H1 (cell line): Measurements from ENCODE around the gene PACS1. TPM values are rescaled to one million over a fixed set of nuclear protein-coding genes. Genes with fewer than 3 reads are reported as not detected.

ENCODE experiments used
- CTCF ChIA-PET: fragments of 300-600 bp; sonication (Branson Sonifier 250); formaldehyde crosslinking; loops from one replicate; lab custom pipeline; 2021; ENCODE audit not compliant: partially characterized antibody; lab: Charles Lee
- POLR2A ChIA-PET: fragments of 300-600 bp; sonication (Branson Sonifier 250); formaldehyde crosslinking; loops from one replicate; lab custom pipeline; 2021; ENCODE audit warnings: inconsistent platforms; ENCODE audit not compliant: partially characterized antibody; lab: Charles Lee
- DNase-seq, 2 experiments: peaks; one replicate each; pipeline versions ENCODE4 v3.0.0 to v3.0.0-alpha.2; 2010 to 2022; ENCODE audit warnings: low spot score in 2 of 2, low read depth in 1 of 2, mixed read lengths in 1 of 2
- FAIRE-seq: peaks from 2 replicates; lab custom pipeline; 2011; peaks lifted over from hg19 to GRCh38; lab: Jason Lieb, UNC
- H2AFZ ChIP-seq: 2 replicates; pipeline ENCODE4 v1.8.1; 2012; ENCODE audit warnings: low read length, inconsistent platforms
- H2AK5ac ChIP-seq: 2 replicates; pipeline ENCODE4 v1.6.1; 2013; ENCODE audit warnings: low read depth, low read length
- H2BK120ac ChIP-seq: replicated peaks from 2 replicates; pipeline ENCODE3; 2013; ENCODE audit warnings: low read depth, low read length, inconsistent platforms
- H2BK12ac ChIP-seq: 2 replicates; pipeline ENCODE4 v1.6.1; 2013; ENCODE audit warnings: low read depth, low read length
- H2BK15ac ChIP-seq: 2 replicates; pipeline ENCODE4 v1.6.1; 2013; ENCODE audit warnings: low read length
- H2BK20ac ChIP-seq: 2 replicates; pipeline ENCODE4 v1.6.1; 2013; ENCODE audit warnings: low read length
- H2BK5ac ChIP-seq: 2 replicates; pipeline ENCODE4 v1.6.1; 2013; ENCODE audit warnings: low read depth, low read length
- H3K14ac ChIP-seq: 2 replicates; pipeline ENCODE4 v1.6.1; 2013; ENCODE audit warnings: inconsistent platforms; ENCODE audit not compliant: insufficient read length
- H3K18ac ChIP-seq: 2 replicates; pipeline ENCODE4 v1.6.1; 2013; ENCODE audit warnings: low read length; ENCODE audit errors: extremely low read depth
- H3K23ac ChIP-seq: 2 replicates; pipeline ENCODE4 v1.6.1; 2013; ENCODE audit warnings: inconsistent platforms; ENCODE audit not compliant: insufficient read length
- H3K23me2 ChIP-seq: 2 replicates; pipeline ENCODE4 v1.6.1; 2013; ENCODE audit warnings: low read depth, low read length
- H3K27ac ChIP-seq: 2 replicates; pipeline ENCODE4 v1.6.1; 2011; ENCODE audit warnings: low read depth, low read length, inconsistent platforms
- H3K27me3 ChIP-seq, 4 experiments: replicated peaks in 1 of 4; 1 replicate in 1 of 4; 2 replicates in 3 of 4; pipeline versions ENCODE4 v1.6.1 to v1.8.1; 2011 to 2013; ENCODE audit warnings: low read length in 3 of 4, mild to moderate bottlenecking in 3 of 4, inconsistent platforms in 2 of 4, mixed read lengths in 2 of 4, moderate library complexity in 1 of 4; ENCODE audit not compliant: control insufficient read depth in 3 of 4, insufficient read depth in 3 of 4; ENCODE audit errors: extremely low read depth in 1 of 4
- H3K36me3 ChIP-seq, 4 experiments: 2 replicates each; pipeline versions ENCODE4 v1.6.1 to v1.8.1; 2011 to 2013; ENCODE audit warnings: mild to moderate bottlenecking in 4 of 4, low read length in 3 of 4, moderate library complexity in 2 of 4, control low read depth in 1 of 4, inconsistent platforms in 1 of 4; ENCODE audit not compliant: insufficient read depth in 4 of 4, control insufficient read depth in 2 of 4
- H3K4ac ChIP-seq: replicated peaks from 2 replicates; pipeline ENCODE3; 2013; ENCODE audit warnings: low read length, low read depth, mixed read lengths, inconsistent platforms; ENCODE audit not compliant: insufficient read length
- H3K4me1 ChIP-seq, 4 experiments: replicated peaks in 1 of 4; 1 replicate in 1 of 4; 2 replicates in 3 of 4; pipeline versions ENCODE4 v1.6.1 to v1.8.1; 2011 to 2013; ENCODE audit warnings: low read length in 3 of 4, inconsistent platforms in 2 of 4, mixed read lengths in 1 of 4; ENCODE audit not compliant: insufficient read depth in 4 of 4, control insufficient read depth in 3 of 4
- H3K4me2 ChIP-seq, 2 experiments: 2 replicates each; pipeline versions ENCODE4 v1.6.1 to v1.8.1; 2011 to 2013; ENCODE audit warnings: low read depth in 2 of 2, low read length in 2 of 2, control low read depth in 1 of 2, inconsistent platforms in 1 of 2, mild to moderate bottlenecking in 1 of 2; ENCODE audit not compliant: insufficient read depth in 1 of 2
- H3K4me3 ChIP-seq, 4 experiments: fragments of 200-600, 300-600 bp in 1 of 4; sonication (generic), shearing (Covaris generic), sonication (Bioruptor Twin) in 1 of 4; 2 replicates each; pipeline versions ENCODE4 v1.5.1 to v1.8.1; 2011 to 2016; ENCODE audit warnings: low read length in 4 of 4, low read depth in 3 of 4, control low read depth in 2 of 4, inconsistent platforms in 2 of 4, mild to moderate bottlenecking in 2 of 4, mixed read lengths in 1 of 4, moderate library complexity in 1 of 4; ENCODE audit not compliant: insufficient read depth in 2 of 4; ENCODE audit errors: extremely low read depth in 1 of 4
- H3K56ac ChIP-seq: replicated peaks from 2 replicates; pipeline ENCODE3; 2013; ENCODE audit warnings: low read depth, mild to moderate bottlenecking, mixed read lengths, low read length, inconsistent platforms; ENCODE audit not compliant: insufficient read length
- H3K79me1 ChIP-seq: 2 replicates; pipeline ENCODE4 v1.6.1; 2013; ENCODE audit warnings: low read depth, low read length, control low read depth
- H3K79me2 ChIP-seq, 2 experiments: 2 replicates each; pipeline versions ENCODE4 v1.6.1 to v1.8.1; 2012 to 2013; ENCODE audit warnings: low read length in 2 of 2, mild to moderate bottlenecking in 2 of 2, inconsistent platforms in 1 of 2; ENCODE audit not compliant: insufficient read depth in 2 of 2, control insufficient read depth in 1 of 2
- H3K9ac ChIP-seq, 4 experiments: replicated peaks in 1 of 4; 1 replicate in 1 of 4; 2 replicates in 3 of 4; pipeline versions ENCODE4 v1.6.1 to v1.8.1; 2011 to 2013; ENCODE audit warnings: low read depth in 3 of 4, low read length in 3 of 4, control low read depth in 2 of 4, mild to moderate bottlenecking in 2 of 4, moderate library complexity in 2 of 4, inconsistent platforms in 1 of 4; ENCODE audit errors: extremely low read depth in 1 of 4
- H3K9me3 ChIP-seq, 2 experiments: 2 replicates each; pipeline versions ENCODE4 v1.6.1 to v1.8.1; 2012 to 2013; ENCODE audit warnings: mild to moderate bottlenecking in 2 of 2, moderate library complexity in 2 of 2, control low read depth in 1 of 2, inconsistent platforms in 1 of 2, low read depth in 1 of 2, low read length in 1 of 2, mixed read lengths in 1 of 2; ENCODE audit not compliant: insufficient read depth in 2 of 2
- H4K20me1 ChIP-seq, 2 experiments: replicated peaks in 1 of 2; 2 replicates each; pipeline versions ENCODE3 to v1.8.1; 2011 to 2013; ENCODE audit warnings: inconsistent platforms in 2 of 2, low read length in 2 of 2, mild to moderate bottlenecking in 1 of 2; ENCODE audit not compliant: insufficient read depth in 2 of 2, control insufficient read depth in 1 of 2
- H4K5ac ChIP-seq: 2 replicates; pipeline ENCODE4 v1.6.1; 2013; ENCODE audit warnings: low read length, low read depth, mixed read lengths, inconsistent platforms; ENCODE audit not compliant: insufficient read length
- H4K8ac ChIP-seq: 2 replicates; pipeline ENCODE4 v1.8.0; 2013; ENCODE audit warnings: mild to moderate bottlenecking, moderate library complexity, low read length, inconsistent platforms; ENCODE audit not compliant: insufficient read depth; ENCODE audit errors: extremely low read depth
- H4K91ac ChIP-seq: replicated peaks from 2 replicates; pipeline ENCODE3; 2013; ENCODE audit warnings: low read length, mixed read lengths, inconsistent platforms; ENCODE audit not compliant: insufficient read length
- CHD1 ChIP-seq: IDR thresholded peaks from 2 replicates; pipeline ENCODE4 v1.6.1; 2012; ENCODE audit warnings: low read depth, low read length, improper control_type of control experiment
- KDM4A ChIP-seq: IDR thresholded peaks from one replicate; pipeline ENCODE4 v1.7.1; 2012; ENCODE audit warnings: low read depth, mild to moderate bottlenecking, moderate library complexity, low read length, inconsistent platforms; ENCODE audit not compliant: severe bottlenecking
- WGBS, 2 experiments: shearing (Covaris generic) in 1 of 2; methylation state at CpG; one replicate each; pipeline versions ENCODE4 v1.1.6 to v1.1.7; 2013 to 2015; ENCODE audit warnings: low lambda C conversion rate in 2 of 2, mixed read lengths in 2 of 2, inconsistent platforms in 1 of 2, low coverage in 1 of 2, missing lambda C conversion rate in 1 of 2; ENCODE audit not compliant: insufficient replicate concordance in 2 of 2, insufficient coverage in 1 of 2, insufficient read length in 1 of 2; ENCODE audit errors: extremely low coverage in 1 of 2, missing lambda C conversion rate in 1 of 2; 5-methylcytosine and 5-hydroxymethylcytosine counted together
- polyA plus RNA-seq, 7 experiments: library from polyadenylated mRNA; depleted of rRNA in 3 of 7; stranded (reverse) in 5 of 7; unstranded in 2 of 7; fragments of >200 nt in 5 of 7; fragments of 200-250 nt in 2 of 7; gene quantifications; 1 replicate in 5 of 7; 2 replicates in 1 of 7; 4 replicates in 1 of 7; pipeline versions ENCODE4 v1.2.1 to v1.2.3, GENCODE V29; 2011 to 2013; ENCODE audit warnings: missing spikeins in 2 of 7, mixed read lengths in 2 of 7
- total RNA-seq: library from RNA; stranded (reverse); fragmentation: NEBNext Ultra II Directional; extraction: Animal tissue kit (Norgen Biotek cat#: 25700); gene quantifications from 2 replicates; pipeline ENCODE4 v1.2.1, GENCODE V29; 2021

The PACS1 gene
- total and polyA plus RNA-seq, 2 of the 8 experiments (the other 6 are each of a cell fraction or from before 2014, with no cell fraction given) = 11.5 to 36.0 TPM

DNA sequence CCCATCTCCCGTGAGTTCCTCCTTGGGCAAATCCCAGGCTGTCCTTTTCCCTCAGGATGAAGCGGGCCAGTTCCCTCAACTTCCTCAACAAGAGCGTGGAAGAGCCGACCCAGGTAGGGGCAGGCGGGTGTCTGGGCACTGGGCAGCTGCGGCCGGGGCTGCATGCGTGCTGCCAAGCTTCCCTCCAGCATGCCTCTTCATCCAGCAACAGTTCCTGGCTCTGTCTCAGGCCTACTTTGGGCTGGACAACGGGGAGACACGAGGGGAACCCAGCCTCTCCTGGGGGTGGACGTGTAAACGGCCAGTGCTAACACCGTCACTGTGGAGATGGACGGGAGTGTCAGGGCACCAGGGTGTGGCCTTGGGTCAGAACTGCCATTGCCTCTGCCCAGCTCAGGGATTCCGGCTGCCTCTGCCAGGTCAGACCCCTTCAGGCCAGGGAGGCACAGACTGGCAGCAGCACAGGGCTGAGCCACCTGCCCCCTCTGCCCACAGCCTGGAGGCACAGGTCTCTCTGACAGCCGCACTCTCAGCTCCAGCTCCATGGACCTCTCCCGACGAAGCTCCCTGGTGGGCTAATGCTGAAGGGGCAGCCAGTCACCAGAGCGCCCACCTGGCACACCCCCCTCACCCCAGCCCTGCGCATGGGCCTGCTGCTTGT, 196.4 kb downstream of the PACS1 start:
- Histone ChIP-seq H3K9ac (no peak overlapping the region), H3K4me1 (peaks cover 0 to 5% (median 3%) of the 10 kb centered on the region in 4 experiments; a peak in 5 of 7 replicates), H4K20me1 (peaks cover 5 to 17% of the 10 kb centered on the region in 2 experiments), H3K18ac (no peak overlapping the region), H2BK120ac (no peak overlapping the region), H3K27me3 (no peaks in the 10 kb centered on the region), H3K79me2 (peaks cover 0 to 13% of the 10 kb centered on the region in 2 experiments; a peak in 2 of 4 replicates), H3K27ac (no peak overlapping the region), H4K5ac (no peak overlapping the region), H2BK15ac (peak overlapping the region; percentile 61; the same call in 1 of the 2 replicates), H2BK5ac (0 out of 2 replicates have a peak overlapping the region, but pooled peaks have one; percentile 44), H3K4ac (no peak overlapping the region), H3K23ac (no peak overlapping the region), H2AK5ac (no peak overlapping the region), H3K36me3 (peaks cover 13 to 26% (median 18%) of the 10 kb centered on the region in 4 experiments; a peak in 7 of 8 replicates), H4K8ac (0 out of 2 replicates have a peak overlapping the region, but pooled peaks have one; percentile 51), H3K79me1 (peaks cover 6% of the 10 kb centered on the region; the same call in 1 of the 2 replicates), H4K91ac (no peak overlapping the region), H3K23me2 (peaks cover 9% of the 10 kb centered on the region), H2AFZ (no peak overlapping the region), H3K9me3 (no peaks in the 10 kb centered on the region), H2BK20ac (no peak overlapping the region), H3K56ac (no peak overlapping the region), H3K4me3 (peak overlapping the region; percentile 57 to 91 (median 72); a peak in 5 of 8 replicates), H3K4me2 (peak overlapping the region; percentile 88 to 96), H3K14ac (no peak overlapping the region), H2BK12ac (peak overlapping the region; percentile 33; the same call in 1 of the 2 replicates)
- WGBS, 2 experiments = 87% methylated on average over 14 of the region's 20 CpGs; no CpG with 5 or more reads in 1 of the 2 experiments
- ChIA-PET CTCF (interaction anchor here (0.6 to 2.3 kb wide), 17 partner anchors 8 to 198 kb away, joined by 3 to 12 read pairs (median 4); partner anchors contain the start of gene YIF1A), POLR2A (interaction anchor here (1.2 to 9.0 kb wide), 3 partner anchors 14 to 28 kb away, joined by 3 to 125 read pairs (median 28); partner anchors contain the start of genes CNIH2 and YIF1A)
- TF ChIP-seq KDM4A (no peak), CHD1 (no peak)
- FAIRE-seq (no peak), DNase-seq (no peak)
